ENCODE measurements around the gene NIPBL.

GRCh38 chr5:36875051-36875789 lies 1.3 kb upstream of the NIPBL start:
- TF ChIP-seq, protein P1, sequence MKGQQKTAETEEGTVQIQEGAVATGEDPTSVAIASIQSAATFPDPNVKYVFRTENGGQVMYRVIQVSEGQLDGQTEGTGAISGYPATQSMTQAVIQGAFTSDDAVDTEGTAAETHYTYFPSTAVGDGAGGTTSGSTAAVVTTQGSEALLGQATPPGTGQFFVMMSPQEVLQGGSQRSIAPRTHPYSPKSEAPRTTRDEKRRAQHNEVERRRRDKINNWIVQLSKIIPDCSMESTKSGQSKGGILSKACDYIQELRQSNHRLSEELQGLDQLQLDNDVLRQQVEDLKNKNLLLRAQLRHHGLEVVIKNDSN (IDR thresholded peaks at IDR 0.05): no peak
- no peak for TF ChIP-seq EP300 (IDR thresholded peaks at IDR 0.05; ENCODE audit: borderline replicate concordance)
- TF ChIP-seq, protein P2, sequence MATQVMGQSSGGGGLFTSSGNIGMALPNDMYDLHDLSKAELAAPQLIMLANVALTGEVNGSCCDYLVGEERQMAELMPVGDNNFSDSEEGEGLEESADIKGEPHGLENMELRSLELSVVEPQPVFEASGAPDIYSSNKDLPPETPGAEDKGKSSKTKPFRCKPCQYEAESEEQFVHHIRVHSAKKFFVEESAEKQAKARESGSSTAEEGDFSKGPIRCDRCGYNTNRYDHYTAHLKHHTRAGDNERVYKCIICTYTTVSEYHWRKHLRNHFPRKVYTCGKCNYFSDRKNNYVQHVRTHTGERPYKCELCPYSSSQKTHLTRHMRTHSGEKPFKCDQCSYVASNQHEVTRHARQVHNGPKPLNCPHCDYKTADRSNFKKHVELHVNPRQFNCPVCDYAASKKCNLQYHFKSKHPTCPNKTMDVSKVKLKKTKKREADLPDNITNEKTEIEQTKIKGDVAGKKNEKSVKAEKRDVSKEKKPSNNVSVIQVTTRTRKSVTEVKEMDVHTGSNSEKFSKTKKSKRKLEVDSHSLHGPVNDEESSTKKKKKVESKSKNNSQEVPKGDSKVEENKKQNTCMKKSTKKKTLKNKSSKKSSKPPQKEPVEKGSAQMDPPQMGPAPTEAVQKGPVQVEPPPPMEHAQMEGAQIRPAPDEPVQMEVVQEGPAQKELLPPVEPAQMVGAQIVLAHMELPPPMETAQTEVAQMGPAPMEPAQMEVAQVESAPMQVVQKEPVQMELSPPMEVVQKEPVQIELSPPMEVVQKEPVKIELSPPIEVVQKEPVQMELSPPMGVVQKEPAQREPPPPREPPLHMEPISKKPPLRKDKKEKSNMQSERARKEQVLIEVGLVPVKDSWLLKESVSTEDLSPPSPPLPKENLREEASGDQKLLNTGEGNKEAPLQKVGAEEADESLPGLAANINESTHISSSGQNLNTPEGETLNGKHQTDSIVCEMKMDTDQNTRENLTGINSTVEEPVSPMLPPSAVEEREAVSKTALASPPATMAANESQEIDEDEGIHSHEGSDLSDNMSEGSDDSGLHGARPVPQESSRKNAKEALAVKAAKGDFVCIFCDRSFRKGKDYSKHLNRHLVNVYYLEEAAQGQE (IDR thresholded peaks at IDR 0.05; ENCODE audit: low read depth): no peak
- TF ChIP-seq MAX (IDR thresholded peaks at IDR 0.05): no peak
